LNCaP clone FGC (cell line): Measurements from ENCODE around the gene ITIH4.

ENCODE experiments used
- DNase-seq: peaks from one replicate; pipeline ENCODE4 v3.0.0-alpha.2; 2011; ENCODE audit warnings: low read depth
- H3K4me3 ChIP-seq: 2 replicates; pipeline ENCODE4 v1.5.1; 2011; ENCODE audit warnings: mild to moderate bottlenecking, low read depth, low read length, control low read depth
- TF ChIP-seq, protein P1 (sequence below): IDR thresholded peaks from 2 replicates; pipeline ENCODE4 v1.5.1; 2012; ENCODE audit warnings: mild to moderate bottlenecking; ENCODE audit not compliant: control insufficient read depth, insufficient read depth; ENCODE audit errors: extremely low read depth

Gene ITIH4

DNA sequence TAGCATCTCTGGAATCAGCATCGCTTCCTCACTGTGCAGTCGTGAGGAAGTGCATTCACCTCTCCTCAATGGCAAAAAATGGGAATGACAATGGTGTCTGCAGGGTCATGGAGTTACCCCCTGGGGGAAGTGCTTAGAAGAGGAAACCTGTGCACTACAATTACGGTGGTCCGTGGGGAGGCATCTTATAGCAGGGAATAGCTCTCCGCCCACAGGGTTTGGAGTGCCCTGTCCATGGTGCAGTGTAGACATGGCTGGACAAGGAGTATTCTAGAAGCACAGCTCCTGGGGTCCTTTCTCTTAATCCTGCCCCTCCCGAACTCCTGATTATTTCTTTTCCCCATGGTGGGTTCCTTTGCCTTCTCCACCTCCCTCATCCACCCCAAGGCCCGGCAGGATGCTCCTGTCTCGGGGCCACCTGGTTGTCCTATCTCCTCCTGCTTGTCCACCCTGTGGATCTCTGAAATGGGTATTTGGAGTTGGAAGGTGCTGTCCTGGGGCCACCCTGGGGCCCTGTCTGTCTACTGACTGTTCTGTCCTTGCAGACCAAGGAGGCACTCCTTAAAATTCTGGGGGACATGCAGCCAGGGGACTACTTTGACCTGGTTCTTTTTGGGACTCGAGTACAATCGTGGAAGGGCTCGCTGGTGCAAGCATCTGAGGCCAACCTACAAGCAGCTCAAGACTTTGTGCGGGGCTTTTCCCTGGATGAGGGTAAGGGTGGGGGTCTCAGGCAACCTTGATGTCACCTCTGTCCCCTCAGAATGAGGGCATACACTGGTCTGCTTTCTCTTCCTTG, 47.9 kb downstream of the ITIH4 start:
- no peak overlapping the region for H3K4me3 ChIP-seq
- TF ChIP-seq, protein P1, sequence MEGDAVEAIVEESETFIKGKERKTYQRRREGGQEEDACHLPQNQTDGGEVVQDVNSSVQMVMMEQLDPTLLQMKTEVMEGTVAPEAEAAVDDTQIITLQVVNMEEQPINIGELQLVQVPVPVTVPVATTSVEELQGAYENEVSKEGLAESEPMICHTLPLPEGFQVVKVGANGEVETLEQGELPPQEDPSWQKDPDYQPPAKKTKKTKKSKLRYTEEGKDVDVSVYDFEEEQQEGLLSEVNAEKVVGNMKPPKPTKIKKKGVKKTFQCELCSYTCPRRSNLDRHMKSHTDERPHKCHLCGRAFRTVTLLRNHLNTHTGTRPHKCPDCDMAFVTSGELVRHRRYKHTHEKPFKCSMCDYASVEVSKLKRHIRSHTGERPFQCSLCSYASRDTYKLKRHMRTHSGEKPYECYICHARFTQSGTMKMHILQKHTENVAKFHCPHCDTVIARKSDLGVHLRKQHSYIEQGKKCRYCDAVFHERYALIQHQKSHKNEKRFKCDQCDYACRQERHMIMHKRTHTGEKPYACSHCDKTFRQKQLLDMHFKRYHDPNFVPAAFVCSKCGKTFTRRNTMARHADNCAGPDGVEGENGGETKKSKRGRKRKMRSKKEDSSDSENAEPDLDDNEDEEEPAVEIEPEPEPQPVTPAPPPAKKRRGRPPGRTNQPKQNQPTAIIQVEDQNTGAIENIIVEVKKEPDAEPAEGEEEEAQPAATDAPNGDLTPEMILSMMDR = no peak
- no peak for DNase-seq

DNA sequence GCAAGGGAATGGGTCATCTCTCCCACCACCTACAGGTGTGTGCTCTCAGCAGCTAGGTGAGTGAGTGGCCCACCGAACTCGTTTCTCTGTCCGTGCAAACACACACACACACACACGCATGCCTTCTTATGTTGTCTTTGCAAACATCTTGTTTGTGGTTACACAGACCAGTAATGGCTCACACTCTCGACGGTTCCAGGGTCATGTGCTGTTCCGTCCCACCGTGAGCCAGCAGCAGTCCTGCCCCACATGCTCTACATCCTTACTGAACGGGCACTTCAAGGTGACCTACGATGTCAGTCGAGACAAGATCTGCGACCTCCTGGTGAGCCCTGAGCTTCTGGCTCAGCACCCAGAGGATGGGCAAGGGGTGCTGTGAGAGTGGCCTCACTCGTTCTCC, 48.7 kb downstream of the ITIH4 start:
- H3K4me3 ChIP-seq = no peak overlapping the region
- TF ChIP-seq, protein P1 = no peak
- no peak for DNase-seq

DNA sequence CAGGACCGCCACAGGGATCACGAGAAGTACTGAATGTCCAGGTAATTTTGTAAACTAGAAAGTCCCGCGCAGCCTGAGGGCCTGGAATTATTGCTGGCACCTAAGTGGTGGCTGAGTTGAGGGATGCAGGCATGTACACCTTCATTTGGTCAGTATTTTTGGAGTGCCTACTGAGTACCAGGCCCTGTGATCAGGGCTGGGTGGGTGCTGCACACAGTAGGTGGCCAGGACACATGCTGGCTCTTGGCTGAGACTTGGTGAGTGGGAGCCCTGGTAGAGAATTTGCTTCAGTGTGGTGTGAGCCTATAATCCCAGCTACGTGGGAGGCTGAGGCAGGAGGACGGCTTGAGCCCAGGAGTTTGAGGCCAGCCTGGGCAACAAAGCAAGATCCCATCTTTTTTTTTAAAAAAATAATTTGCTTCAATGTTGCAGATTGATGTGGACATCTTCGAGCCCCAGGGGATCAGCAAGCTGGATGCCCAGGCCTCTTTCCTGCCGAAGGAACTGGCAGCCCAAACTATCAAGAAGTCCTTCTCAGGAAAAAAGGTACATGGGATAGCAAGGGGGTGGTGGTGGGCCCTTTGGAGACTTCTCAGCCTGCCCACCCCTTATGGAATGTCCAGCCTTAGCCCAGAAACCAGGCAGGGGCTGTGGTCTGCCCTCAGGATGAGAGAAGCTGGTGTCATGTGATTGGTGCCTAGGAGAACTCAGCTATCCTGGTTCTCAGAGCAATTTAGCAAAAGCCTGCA, 50.5 kb downstream of the ITIH4 start:
- H3K4me3 ChIP-seq = no peak overlapping the region
- no peak for DNase-seq
- TF ChIP-seq, protein P1 = no peak

DNA sequence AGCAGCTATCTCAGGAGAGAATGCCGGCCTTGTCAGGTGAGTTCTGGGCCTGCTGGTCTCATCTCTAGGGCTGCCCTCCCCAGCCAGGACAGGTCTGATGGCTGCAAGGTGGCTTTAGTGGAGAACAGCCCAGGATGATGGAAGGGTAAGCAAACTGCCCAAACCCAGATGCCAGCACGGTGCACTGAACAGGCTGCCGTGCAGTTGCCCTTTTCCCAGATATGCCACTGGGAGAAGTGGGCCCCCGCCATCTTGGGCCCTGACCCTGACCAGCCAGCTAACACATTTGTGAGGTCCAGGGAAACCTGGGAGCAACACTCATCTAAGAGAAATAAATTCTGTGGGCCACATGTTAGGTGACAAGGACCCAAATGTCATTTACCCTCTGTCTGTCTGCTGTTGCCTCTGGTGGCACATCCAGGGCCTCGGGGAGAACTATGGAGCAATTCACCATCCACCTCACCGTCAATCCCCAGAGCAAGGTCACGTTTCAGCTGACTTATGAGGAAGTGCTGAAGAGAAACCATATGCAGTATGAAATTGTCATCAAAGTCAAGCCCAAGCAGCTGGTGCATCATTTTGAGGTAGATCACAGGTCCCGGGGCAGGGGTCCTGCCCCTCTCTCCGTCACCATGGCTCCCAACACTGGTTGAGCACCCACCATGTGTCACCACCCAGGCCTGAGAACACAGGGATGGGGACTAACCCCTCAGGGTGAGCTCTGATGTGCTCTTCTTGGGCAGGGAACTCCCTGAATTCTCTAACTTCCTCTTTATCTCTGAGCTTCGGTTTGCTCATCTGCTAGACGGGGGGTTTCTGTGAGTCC, 51.2 kb downstream of the ITIH4 start:
- TF ChIP-seq, protein P1 = no peak
- H3K4me3 ChIP-seq = no peak overlapping the region
- no peak for DNase-seq

DNA sequence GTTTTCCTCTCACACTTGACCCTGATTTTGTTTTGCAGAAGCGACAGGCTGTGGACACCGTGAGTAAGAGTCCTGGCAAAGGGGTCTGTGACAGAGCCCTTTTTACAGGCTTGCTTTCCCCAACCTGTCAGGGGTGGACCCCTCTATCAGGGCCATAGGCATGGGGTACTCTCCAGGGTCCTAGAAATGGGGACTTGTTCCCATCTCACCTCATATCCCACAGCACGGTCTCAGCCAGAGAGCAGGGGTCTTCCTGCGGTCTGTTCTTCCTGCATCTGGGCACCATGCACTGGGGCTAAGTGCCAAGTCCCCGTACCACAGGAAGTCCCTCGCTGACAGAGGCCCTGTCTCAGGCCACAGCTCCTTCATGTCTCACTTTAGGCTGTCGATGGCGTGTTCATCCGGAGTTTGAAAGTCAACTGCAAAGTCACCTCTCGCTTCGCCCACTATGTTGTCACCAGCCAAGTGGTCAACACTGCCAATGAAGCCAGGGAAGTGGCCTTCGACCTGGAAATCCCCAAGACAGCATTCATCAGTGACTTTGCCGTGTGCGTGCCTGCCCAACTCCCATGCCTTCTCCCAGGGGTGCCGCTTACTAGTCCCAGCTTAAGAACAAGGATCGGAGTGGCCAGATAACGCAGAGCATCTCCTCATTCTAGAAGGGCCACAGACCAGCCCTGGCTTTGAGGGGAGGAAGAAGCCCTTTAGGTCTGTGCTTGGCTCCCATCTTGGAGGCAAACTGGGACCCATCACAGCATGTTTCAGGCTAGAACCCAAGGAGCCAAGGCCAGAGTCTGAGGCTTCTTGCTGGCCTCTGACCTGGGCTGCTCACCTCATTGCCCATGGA, 52.3 kb downstream of the ITIH4 start:
- DNase-seq = no peak
- TF ChIP-seq, protein P1 = no peak
- H3K4me3 ChIP-seq = no peak overlapping the region
